Neural cell (in vitro differentiated cells): ENCODE measurements around the gene TPSAB1. TPM values are rescaled to one million over a fixed set of nuclear protein-coding genes. Genes with fewer than 3 reads are reported as not detected.

Source experiments
- H2AFZ ChIP-seq: fragments of 200-600, 300-800 bp; sonication (generic), shearing (Covaris generic); 2 replicates; pipeline ENCODE4 v1.6.0; 2014; ENCODE audit warnings: low read depth, mild to moderate bottlenecking, antibody characterized with exemption, low read length, moderate library complexity
- H3F3A ChIP-seq: fragments of 200-600 bp; shearing (Covaris generic); 2 replicates; pipeline ENCODE4 v1.6.1; 2016; ENCODE audit warnings: mild to moderate bottlenecking, moderate library complexity, mixed read lengths, antibody characterized with exemption, low read length; ENCODE audit not compliant: insufficient read depth, poor library complexity, severe bottlenecking
- H3K27ac ChIP-seq: fragments of 200-600, 300-800 bp; sonication (generic), shearing (Covaris generic); 2 replicates; pipeline ENCODE4 v1.5.1; 2014; ENCODE audit warnings: mild to moderate bottlenecking, low read length, moderate library complexity
- H3K27me3 ChIP-seq: fragments of 300-800, 200-600 bp; sonication (generic), shearing (Covaris generic); 2 replicates; pipeline ENCODE4 v1.6.0; 2014; ENCODE audit warnings: mild to moderate bottlenecking, low read depth, low read length, moderate library complexity; ENCODE audit not compliant: insufficient read depth
- H3K36me3 ChIP-seq: fragments of 300-800, 200-600 bp; sonication (generic), shearing (Covaris generic); 2 replicates; pipeline ENCODE4 v1.5.1; 2014; ENCODE audit warnings: mild to moderate bottlenecking, antibody characterized with exemption, low read length, moderate library complexity; ENCODE audit not compliant: insufficient read depth
- H3K4me2 ChIP-seq: fragments of 300-800, 200-600 bp; sonication (generic), shearing (Covaris generic); 2 replicates; pipeline ENCODE4 v1.6.0; 2014; ENCODE audit warnings: mild to moderate bottlenecking, low read length
- H3K4me3 ChIP-seq: fragments of 300-800, 200-600 bp; sonication (generic), shearing (Covaris generic); 2 replicates; pipeline ENCODE4 v1.5.1; 2014; ENCODE audit warnings: mild to moderate bottlenecking, low read length, moderate library complexity
- H3K79me2 ChIP-seq: fragments of 200-600 bp; shearing (Covaris generic); replicated peaks from 2 replicates; pipeline ENCODE4 v1.6.0; 2014; ENCODE audit warnings: mild to moderate bottlenecking, low read length, moderate library complexity; ENCODE audit not compliant: insufficient read depth
- H3K9ac ChIP-seq: fragments of 300-800, 200-600 bp; sonication (generic), shearing (Covaris generic); 2 replicates; pipeline ENCODE4 v1.6.1; 2016; ENCODE audit warnings: mild to moderate bottlenecking, low read length, mixed read lengths
- H3K9me2 ChIP-seq: fragments of 200-600 bp; shearing (Covaris generic); 2 replicates; pipeline ENCODE4 v1.6.1; 2016; ENCODE audit warnings: mild to moderate bottlenecking, low read length, mixed read lengths; ENCODE audit not compliant: insufficient read depth
- H3K9me3 ChIP-seq: fragments of 200-600, 300-800 bp; sonication (generic), shearing (Covaris generic); 2 replicates; pipeline ENCODE4 v1.6.1; 2016; ENCODE audit warnings: mild to moderate bottlenecking, mixed run types, low read length, moderate library complexity, mixed read lengths
- H4K20me1 ChIP-seq: fragments of 200-600 bp; shearing (Covaris generic); 2 replicates; pipeline ENCODE4 v1.6.1; 2016; ENCODE audit warnings: mild to moderate bottlenecking, mixed run types; ENCODE audit not compliant: insufficient read depth
- EP300 ChIP-seq: fragments of 450-650 bp; conservative IDR thresholded peaks from 2 replicates; pipeline ENCODE4 v1.6.1; 2014; ENCODE audit warnings: antibody characterized with exemption, mild to moderate bottlenecking, moderate library complexity; ENCODE audit not compliant: poor library complexity, severe bottlenecking
- EZH2 ChIP-seq: fragments of 200-600, 300-800 bp; shearing (Covaris generic), sonication (generic); IDR thresholded peaks from 2 replicates; pipeline ENCODE4 v1.6.1; 2014; ENCODE audit warnings: antibody characterized with exemption, low read length, borderline replicate concordance, mild to moderate bottlenecking; ENCODE audit not compliant: insufficient read depth, poor library complexity, severe bottlenecking
- MXI1 ChIP-seq: fragments of 450-650 bp; conservative IDR thresholded peaks from 2 replicates; pipeline ENCODE4 v1.6.1; 2014; ENCODE audit warnings: antibody characterized with exemption, mild to moderate bottlenecking; ENCODE audit not compliant: poor library complexity, severe bottlenecking
- POLR2AphosphoS5 ChIP-seq: IDR thresholded peaks from 2 replicates; pipeline ENCODE4 v1.6.1; 2012
- RAD21 ChIP-seq: fragments of 450-650 bp; conservative IDR thresholded peaks from 2 replicates; pipeline ENCODE4 v1.6.1; 2014; ENCODE audit warnings: antibody characterized with exemption, mild to moderate bottlenecking, moderate library complexity
- SMC3 ChIP-seq: fragments of 450-650 bp; conservative IDR thresholded peaks from 2 replicates; pipeline ENCODE4 v1.6.1; 2014; ENCODE audit warnings: antibody characterized with exemption, mild to moderate bottlenecking, moderate library complexity; ENCODE audit not compliant: poor library complexity
- TAF1 ChIP-seq: IDR thresholded peaks from 2 replicates; pipeline ENCODE4 v1.6.1; 2012; ENCODE audit warnings: low read depth
- polyA plus RNA-seq: library from polyadenylated mRNA; depleted of rRNA; stranded (reverse); fragments of >200 nt; gene quantifications from 2 replicates; pipeline ENCODE4 v1.2.3, GENCODE V29; 2014
- TF ChIP-seq, protein P1 (sequence below): fragments of 450-650 bp; IDR thresholded peaks from 2 replicates; pipeline ENCODE4 v1.5.1; 2014; ENCODE audit warnings: antibody characterized with exemption, mild to moderate bottlenecking, moderate library complexity; ENCODE audit not compliant: poor library complexity, severe bottlenecking
- TF ChIP-seq, protein P2 (sequence below): IDR thresholded peaks from 2 replicates; pipeline ENCODE4 v1.6.1; 2012; ENCODE audit warnings: borderline replicate concordance

TPSAB1 gene
- polyA plus RNA-seq, 1 donor from 2014 or later: not detected

GRCh38 chr16:1274767-1275166 lies 34.3 kb downstream of the TPSAB1 start:
- Histone ChIP-seq H3K9me2 (no peaks in the 10 kb centered on the region), H3K36me3 (no peaks in the 10 kb centered on the region), H3K79me2 (no peaks in the 10 kb centered on the region), H3K9ac (no peak overlapping the region), H2AFZ (no peak overlapping the region), H3K9me3 (no peaks in the 10 kb centered on the region), H3F3A (no peaks in the 10 kb centered on the region), H3K27ac (no peak overlapping the region), H4K20me1 (no peaks in the 10 kb centered on the region), H3K4me3 (no peak overlapping the region), H3K27me3 (no peaks in the 10 kb centered on the region), H3K4me2 (no peak overlapping the region)
- TF ChIP-seq, protein P1, sequence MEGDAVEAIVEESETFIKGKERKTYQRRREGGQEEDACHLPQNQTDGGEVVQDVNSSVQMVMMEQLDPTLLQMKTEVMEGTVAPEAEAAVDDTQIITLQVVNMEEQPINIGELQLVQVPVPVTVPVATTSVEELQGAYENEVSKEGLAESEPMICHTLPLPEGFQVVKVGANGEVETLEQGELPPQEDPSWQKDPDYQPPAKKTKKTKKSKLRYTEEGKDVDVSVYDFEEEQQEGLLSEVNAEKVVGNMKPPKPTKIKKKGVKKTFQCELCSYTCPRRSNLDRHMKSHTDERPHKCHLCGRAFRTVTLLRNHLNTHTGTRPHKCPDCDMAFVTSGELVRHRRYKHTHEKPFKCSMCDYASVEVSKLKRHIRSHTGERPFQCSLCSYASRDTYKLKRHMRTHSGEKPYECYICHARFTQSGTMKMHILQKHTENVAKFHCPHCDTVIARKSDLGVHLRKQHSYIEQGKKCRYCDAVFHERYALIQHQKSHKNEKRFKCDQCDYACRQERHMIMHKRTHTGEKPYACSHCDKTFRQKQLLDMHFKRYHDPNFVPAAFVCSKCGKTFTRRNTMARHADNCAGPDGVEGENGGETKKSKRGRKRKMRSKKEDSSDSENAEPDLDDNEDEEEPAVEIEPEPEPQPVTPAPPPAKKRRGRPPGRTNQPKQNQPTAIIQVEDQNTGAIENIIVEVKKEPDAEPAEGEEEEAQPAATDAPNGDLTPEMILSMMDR: no peak
- TF ChIP-seq EZH2: no peak
- TF ChIP-seq EP300: no peak
- no peak for TF ChIP-seq MXI1
- TF ChIP-seq, protein P2, sequence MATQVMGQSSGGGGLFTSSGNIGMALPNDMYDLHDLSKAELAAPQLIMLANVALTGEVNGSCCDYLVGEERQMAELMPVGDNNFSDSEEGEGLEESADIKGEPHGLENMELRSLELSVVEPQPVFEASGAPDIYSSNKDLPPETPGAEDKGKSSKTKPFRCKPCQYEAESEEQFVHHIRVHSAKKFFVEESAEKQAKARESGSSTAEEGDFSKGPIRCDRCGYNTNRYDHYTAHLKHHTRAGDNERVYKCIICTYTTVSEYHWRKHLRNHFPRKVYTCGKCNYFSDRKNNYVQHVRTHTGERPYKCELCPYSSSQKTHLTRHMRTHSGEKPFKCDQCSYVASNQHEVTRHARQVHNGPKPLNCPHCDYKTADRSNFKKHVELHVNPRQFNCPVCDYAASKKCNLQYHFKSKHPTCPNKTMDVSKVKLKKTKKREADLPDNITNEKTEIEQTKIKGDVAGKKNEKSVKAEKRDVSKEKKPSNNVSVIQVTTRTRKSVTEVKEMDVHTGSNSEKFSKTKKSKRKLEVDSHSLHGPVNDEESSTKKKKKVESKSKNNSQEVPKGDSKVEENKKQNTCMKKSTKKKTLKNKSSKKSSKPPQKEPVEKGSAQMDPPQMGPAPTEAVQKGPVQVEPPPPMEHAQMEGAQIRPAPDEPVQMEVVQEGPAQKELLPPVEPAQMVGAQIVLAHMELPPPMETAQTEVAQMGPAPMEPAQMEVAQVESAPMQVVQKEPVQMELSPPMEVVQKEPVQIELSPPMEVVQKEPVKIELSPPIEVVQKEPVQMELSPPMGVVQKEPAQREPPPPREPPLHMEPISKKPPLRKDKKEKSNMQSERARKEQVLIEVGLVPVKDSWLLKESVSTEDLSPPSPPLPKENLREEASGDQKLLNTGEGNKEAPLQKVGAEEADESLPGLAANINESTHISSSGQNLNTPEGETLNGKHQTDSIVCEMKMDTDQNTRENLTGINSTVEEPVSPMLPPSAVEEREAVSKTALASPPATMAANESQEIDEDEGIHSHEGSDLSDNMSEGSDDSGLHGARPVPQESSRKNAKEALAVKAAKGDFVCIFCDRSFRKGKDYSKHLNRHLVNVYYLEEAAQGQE: no peak
- no peak for TF ChIP-seq POLR2AphosphoS5
- no peak for TF ChIP-seq RAD21
- no peak for TF ChIP-seq TAF1
- TF ChIP-seq SMC3: no peak

DNA sequence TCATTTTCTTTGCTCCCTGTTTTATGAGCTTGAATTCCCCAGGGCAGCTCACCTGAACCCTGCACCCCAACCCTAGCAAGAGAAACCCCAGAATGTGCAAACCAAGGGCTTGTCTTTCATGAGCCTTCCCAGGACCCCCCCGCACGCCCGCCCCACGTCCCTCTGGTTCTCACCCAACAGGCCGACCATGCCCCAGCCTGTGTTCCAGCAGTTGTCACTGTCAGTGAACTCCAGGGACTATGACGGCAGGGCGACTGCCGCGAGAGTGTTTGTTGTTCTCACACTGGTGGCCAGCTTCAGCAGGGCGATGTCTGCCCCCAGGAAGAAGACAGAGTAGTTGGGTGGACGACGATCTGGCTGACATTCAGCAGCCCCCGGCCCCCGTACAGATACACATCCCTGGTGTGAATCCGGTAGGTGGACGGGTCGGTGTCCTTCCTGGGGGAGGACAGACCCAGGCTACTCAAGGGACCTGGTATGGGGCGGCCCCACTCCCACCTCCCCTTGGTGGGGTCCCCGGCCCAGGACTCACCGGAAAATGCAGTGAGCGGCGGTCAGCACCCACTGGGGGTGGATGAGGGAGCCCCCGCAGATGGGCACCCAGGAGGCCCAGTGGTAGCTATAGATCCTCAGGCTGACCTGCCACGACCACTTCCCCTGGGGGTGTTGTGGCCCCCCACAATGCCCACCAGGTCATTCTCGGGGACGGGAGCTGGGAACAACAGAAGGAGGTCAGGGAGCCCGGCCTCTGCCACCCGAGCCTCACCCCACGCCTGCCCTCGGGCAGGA lies 35.5 kb downstream of the TPSAB1 start:
- H4K20me1 ChIP-seq: no peaks in the 10 kb centered on the region

More for the DNA sequence above, 35.5 kb downstream of the TPSAB1 start:
- TF ChIP-seq TAF1: no peak
- TF ChIP-seq, protein P2: no peak
- TF ChIP-seq MXI1: no peak
- TF ChIP-seq, protein P1: no peak
- no peak for TF ChIP-seq RAD21
- TF ChIP-seq EP300: no peak
- TF ChIP-seq EZH2: no peak
- Histone ChIP-seq H3K27ac (no peak overlapping the region), H3K36me3 (no peaks in the 10 kb centered on the region), H3K4me3 (no peak overlapping the region), H3F3A (no peaks in the 10 kb centered on the region), H3K9me3 (no peaks in the 10 kb centered on the region), H3K79me2 (no peaks in the 10 kb centered on the region), H3K9ac (no peak overlapping the region), H2AFZ (no peak overlapping the region), H3K4me2 (no peak overlapping the region), H3K9me2 (no peaks in the 10 kb centered on the region), H3K27me3 (no peaks in the 10 kb centered on the region)
